ENCODE results near the gene GP5.

GRCh38 chr3:194399874-194400411 is 877 bp upstream of the GP5 start:
- TF ChIP-seq, protein P1, sequence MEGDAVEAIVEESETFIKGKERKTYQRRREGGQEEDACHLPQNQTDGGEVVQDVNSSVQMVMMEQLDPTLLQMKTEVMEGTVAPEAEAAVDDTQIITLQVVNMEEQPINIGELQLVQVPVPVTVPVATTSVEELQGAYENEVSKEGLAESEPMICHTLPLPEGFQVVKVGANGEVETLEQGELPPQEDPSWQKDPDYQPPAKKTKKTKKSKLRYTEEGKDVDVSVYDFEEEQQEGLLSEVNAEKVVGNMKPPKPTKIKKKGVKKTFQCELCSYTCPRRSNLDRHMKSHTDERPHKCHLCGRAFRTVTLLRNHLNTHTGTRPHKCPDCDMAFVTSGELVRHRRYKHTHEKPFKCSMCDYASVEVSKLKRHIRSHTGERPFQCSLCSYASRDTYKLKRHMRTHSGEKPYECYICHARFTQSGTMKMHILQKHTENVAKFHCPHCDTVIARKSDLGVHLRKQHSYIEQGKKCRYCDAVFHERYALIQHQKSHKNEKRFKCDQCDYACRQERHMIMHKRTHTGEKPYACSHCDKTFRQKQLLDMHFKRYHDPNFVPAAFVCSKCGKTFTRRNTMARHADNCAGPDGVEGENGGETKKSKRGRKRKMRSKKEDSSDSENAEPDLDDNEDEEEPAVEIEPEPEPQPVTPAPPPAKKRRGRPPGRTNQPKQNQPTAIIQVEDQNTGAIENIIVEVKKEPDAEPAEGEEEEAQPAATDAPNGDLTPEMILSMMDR (tag by site-specific recombination; IDR thresholded peaks at IDR 0.05), result no peak
- TF ChIP-seq, protein P2, sequence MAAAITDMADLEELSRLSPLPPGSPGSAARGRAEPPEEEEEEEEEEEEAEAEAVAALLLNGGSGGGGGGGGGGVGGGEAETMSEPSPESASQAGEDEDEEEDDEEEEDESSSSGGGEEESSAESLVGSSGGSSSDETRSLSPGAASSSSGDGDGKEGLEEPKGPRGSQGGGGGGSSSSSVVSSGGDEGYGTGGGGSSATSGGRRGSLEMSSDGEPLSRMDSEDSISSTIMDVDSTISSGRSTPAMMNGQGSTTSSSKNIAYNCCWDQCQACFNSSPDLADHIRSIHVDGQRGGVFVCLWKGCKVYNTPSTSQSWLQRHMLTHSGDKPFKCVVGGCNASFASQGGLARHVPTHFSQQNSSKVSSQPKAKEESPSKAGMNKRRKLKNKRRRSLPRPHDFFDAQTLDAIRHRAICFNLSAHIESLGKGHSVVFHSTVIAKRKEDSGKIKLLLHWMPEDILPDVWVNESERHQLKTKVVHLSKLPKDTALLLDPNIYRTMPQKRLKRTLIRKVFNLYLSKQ (tag by site-specific recombination; IDR thresholded peaks at IDR 0.05; ENCODE audit: borderline replicate concordance), result no peak
- TF ChIP-seq ZNF2 (tag by site-specific recombination; IDR thresholded peaks at IDR 0.05) (no peak), ZNF449 (tag by site-specific recombination; IDR thresholded peaks at IDR 0.05) (no peak), ZNF114 (tag by site-specific recombination; IDR thresholded peaks at IDR 0.05) (no peak), YY1 (tag by site-specific recombination; IDR thresholded peaks at IDR 0.05) (no peak), ZFP69B (tag by site-specific recombination; IDR thresholded peaks at IDR 0.05) (no peak), ZNF629 (tag by site-specific recombination; IDR thresholded peaks at IDR 0.05) (no peak), ZNF639 (tag by site-specific recombination; IDR thresholded peaks at IDR 0.05) (no peak), ZNF112 (tag by site-specific recombination; IDR thresholded peaks at IDR 0.05) (no peak)
- TF ChIP-seq, protein P3, sequence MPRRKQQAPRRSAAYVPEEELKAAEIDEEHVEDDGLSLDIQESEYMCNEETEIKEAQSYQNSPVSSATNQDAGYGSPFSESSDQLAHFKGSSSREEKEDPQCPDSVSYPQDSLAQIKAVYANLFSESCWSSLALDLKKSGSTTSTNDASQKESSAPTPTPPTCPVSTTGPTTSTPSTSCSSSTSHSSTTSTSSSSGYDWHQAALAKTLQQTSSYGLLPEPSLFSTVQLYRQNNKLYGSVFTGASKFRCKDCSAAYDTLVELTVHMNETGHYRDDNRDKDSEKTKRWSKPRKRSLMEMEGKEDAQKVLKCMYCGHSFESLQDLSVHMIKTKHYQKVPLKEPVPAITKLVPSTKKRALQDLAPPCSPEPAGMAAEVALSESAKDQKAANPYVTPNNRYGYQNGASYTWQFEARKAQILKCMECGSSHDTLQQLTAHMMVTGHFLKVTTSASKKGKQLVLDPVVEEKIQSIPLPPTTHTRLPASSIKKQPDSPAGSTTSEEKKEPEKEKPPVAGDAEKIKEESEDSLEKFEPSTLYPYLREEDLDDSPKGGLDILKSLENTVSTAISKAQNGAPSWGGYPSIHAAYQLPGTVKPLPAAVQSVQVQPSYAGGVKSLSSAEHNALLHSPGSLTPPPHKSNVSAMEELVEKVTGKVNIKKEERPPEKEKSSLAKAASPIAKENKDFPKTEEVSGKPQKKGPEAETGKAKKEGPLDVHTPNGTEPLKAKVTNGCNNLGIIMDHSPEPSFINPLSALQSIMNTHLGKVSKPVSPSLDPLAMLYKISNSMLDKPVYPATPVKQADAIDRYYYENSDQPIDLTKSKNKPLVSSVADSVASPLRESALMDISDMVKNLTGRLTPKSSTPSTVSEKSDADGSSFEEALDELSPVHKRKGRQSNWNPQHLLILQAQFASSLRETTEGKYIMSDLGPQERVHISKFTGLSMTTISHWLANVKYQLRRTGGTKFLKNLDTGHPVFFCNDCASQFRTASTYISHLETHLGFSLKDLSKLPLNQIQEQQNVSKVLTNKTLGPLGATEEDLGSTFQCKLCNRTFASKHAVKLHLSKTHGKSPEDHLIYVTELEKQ (tag by site-specific recombination; IDR thresholded peaks at IDR 0.05; ENCODE audit: borderline replicate concordance), result no peak
